Left lobe of liver (tissue), 2 donors: ENCODE measurements around the gene POLA1. TPM values are rescaled to one million over a fixed set of nuclear protein-coding genes. Genes with fewer than 3 reads are reported as not detected.
A peak's percentile ranks its signal among the peaks of the same experiment; 100 is the strongest.

Source experiments
- ATAC-seq: fragments of 200-7000 bp; cut with Tn5 transposase; one replicate; pipeline ENCODE4 v1.9.1; 2020; ENCODE audit warnings: mild to moderate bottlenecking, moderate library complexity
- DNase-seq: peaks from one replicate; pipeline ENCODE4 v3.0.0-alpha.2; 2020; ENCODE audit warnings: low spot score
- total RNA-seq: library from RNA; stranded (reverse); gene quantifications from one replicate; pipeline ENCODE4 v1.2.1, GENCODE V29; 2021
- donor health status: DM: no; HTN: no; CAD: no; lungs with moderate emphysema.
- donor health status: DM: no; HTN: yes; CAD: no.

The POLA1 gene
- total RNA-seq, 1 donor from 2014 or later = 3.0 TPM

DNA sequence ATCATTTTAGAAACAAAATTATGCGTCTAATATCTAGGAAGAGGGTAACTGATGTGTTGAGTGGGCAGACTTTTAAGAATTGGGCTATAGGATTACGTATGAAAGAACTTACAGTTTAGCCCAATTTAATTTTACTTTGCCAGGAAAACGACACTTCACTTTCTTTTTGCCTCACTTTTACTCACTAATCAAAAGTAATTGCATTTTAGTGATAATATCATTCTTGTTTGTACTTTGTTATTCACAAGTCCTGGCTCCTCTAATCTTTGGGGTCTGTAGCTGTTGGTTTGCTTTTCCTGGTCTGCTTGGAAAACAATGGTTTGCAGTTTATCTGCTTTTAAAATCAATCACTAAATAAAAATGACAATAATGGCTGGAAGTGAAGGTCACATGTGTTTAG is 325.0 kb downstream of the POLA1 start:
- DNase-seq (no peak), ATAC-seq (no peak)

DNA sequence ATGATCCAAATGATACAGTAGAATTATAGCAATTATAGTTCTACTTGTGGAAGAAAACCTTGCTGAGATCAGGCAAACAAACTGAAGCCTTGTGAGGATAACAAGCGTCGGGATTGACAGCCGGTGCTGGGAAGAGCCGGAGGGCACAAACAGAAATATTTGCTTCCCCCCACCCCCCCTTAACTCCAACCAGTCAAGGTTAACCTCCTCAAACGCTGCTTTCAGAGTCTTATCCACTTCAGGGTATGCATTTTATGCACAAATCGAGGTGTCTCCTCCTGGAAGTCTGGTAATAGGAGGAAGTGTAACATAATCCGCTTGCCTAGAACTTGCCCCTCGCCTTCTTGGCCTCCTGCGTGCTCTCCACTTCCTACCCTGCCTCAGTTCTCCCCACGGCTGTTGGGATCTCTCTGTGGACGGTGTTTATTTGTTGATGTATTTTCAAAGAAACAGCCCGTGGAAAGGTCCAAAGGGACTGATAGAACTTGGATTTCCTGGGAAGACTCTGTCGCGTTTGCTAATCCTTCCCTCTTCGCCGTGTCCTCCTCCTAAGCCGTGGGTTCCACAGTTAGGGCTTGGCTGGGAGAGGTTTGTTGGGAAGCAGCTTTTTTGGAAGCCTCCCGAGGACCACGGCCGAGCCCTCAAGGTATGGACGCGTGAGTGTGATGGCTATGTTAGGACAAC is 326.1 kb downstream of the POLA1 start:
- no peak for DNase-seq
- no peak for ATAC-seq

DNA sequence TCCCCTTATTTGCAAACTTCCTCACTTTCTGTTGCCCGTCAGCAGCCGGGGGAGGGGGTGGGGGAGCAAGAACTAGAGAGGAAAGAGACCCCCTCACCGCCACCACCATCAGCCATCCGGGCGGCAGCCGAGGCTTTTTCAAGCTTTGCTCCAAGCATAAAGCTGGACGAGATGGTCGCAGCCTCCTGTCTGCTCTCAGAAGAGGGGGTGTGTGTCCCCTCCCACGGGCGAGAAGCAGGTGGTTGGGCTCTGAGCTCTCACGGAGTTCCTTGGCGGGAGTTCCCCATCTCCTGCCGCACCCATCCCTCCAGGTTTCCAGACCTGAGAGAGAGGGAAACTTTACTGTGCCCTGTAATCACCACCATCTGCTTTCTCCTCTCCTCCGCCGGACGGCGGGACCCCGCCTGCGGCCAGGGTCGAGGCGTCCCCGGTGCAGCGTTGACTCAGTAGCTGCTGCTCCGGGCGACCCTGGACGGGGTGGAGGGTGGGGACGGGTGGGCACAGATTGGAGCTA is 326.7 kb downstream of the POLA1 start:
- no peak for ATAC-seq

DNA sequence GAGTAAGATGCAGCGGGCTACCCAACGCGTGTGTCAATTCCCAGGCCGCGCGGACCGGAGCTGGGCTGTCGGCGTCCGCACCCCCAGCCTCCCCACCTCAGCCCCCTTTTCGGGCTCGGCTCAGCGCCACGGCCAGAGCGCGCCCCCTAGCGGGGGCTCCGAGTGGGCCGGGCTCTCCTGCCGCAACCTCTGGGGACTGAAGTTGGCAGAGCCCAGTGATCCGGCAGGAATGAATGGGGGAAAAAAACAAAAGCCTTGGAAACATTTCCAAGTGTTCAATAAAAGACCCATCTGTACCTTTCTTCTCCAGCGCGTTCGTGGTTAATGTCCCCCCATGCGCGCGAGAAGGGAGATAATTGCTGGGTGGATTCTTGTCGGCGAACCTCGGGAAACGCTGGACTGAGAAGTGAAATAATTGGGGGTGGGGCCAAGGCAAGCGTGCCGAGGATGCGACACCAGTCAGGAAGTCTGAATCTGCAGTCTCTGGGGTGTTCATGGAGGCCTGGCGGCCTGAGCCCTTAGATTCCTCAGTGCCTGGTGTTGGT is 327.3 kb downstream of the POLA1 start:
- DNase-seq (no peak), ATAC-seq (peak; percentile 73)

More for the DNA sequence above, 326.7 kb downstream of the POLA1 start:
- no peak for DNase-seq

DNA sequence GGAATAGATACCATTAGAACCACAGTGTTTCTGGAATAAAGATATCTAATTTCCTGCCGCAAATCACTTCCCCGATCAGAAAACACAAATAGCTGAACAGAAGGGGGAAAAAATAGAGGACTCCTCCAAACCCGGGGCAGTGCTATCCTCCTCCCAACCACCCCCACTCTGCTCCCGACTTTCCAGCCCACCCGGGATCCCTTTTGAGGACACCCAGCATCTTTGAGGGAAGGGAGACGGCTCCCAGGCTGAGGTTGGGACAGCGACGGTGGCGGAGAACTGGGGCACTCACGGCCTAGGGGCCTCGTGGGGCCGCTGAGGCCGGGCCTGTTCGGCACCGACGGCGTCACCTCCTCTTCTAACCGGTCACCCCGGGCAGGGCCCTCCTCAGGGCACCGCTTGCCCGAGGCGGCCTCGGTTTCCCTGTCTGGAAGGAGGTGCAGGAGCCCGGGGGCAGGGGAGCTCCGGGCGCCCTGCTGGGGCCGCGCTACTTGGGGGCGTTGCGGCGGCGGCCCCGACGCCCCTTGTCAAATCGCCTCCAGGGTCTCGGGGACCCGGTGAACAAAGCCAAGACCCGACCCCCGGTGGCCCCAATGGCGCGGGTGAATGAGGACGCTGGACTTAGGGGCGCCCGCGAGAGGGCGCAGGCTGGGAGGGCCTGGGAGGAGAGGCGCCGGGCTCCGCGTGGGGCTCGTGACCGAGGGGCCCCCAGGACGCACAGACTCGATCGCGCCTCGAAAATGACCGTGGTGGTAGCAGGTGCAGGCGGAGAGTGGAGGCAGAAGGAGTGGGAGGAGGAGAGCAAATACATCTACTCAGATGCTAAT is 329.0 kb downstream of the POLA1 start:
- DNase-seq (no peak), ATAC-seq (no peak)

DNA sequence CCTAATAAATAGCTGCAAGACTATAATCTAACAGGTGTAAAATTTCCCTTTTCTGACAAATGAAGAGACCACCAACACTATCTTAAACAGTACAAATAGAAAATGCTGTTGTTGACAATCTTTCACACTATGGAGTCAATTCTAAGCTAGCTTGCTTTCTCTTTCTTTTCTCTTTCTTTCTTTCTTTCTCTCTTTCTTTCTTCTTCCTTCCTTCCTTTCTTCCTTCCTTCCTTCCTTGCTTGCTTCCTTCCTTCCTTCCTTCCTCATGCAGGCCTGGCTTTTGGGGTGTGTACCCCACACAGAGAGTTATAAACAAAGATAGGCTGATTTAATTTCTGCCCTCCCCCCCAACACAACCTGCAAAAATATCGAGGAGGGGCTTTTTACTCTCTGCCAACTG is 330.2 kb downstream of the POLA1 start:
- ATAC-seq = no peak

DNA sequence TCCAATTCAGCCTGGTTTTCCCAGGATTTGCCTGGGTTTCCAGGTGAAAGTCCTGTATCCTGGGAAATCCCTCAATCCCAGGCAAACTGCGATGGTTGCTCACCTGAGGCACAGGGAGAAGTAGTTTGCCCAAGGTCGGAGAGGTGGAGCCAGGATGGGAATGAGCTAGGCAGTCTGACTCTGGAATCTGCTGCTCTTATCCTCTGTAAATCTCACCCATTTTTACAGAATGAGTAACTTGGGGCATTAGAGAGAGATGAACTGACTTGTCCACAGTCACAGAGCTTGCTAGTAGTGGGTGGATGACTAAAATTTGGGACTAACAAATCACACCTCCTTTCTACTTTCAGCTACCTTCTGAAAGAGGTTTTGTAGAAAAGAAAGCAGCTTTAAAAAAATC is 331.9 kb downstream of the POLA1 start:
- ATAC-seq (no peak), DNase-seq (no peak)

More for the DNA sequence above, 330.2 kb downstream of the POLA1 start:
- no peak for DNase-seq

DNA sequence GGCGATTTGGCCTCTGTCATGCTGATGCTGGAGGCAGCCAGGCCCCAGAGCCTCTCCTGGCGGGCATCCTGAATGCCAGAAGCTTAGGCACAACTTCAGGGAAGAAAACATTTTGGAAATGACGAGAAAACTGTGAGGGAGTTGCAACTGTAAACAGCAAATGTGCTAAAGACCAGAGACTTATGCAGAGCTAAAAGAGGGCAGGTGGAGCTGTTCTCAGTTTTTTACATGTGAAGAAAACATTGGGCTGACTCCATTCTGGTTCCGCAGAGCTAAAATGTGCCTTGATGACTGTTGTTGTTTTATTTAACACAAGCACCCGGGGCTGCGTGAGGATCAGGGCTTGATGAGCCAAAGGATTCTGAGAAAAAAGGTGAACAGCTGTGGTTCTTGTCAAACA is 332.9 kb downstream of the POLA1 start:
- ATAC-seq = no peak
- no peak for DNase-seq

DNA sequence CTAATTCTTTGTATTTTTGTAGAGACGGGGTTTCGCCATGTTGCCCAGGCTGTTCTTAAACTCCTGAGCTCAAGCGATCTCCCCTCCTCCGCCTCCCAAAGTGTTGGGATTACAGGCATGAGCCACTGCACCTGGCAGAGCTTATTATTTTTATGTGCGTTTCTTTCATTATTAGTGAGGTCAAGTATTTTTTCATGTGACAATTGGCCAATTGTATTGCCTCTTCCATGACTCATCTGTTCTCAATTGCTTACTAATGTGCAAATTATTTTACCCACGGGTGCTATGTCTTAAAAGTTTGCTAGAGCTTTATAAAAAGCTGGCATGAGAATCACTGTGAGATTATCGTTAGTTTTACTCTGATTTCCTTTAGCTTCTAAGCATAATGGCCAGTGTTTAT is 335.0 kb downstream of the POLA1 start:
- ATAC-seq (no peak), DNase-seq (no peak)

DNA sequence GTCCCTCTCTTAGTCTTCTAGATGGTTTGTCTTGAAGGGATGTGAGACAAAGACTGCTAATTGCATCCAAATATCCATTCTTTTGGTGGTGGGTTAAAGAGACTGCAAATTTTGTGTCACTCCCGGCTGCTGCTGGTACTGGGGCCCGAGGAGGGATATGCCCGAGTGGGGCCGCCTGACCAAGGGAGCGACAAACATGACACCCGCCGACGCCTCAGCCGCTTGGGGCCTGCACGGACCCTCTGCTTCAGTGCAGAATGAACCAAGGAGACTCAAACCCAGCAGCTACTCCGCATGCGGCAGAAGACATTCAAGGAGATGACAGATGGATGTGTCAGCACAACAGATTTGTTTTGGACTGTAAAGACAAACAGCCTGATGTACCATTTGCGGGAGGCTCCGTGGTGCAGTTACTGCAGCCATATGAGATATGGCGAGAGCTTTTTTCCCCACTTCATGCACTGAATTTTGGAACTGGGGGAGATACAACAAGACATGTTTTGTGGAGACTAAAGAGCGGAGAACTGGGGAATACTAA is 335.6 kb downstream of the POLA1 start:
- ATAC-seq (no peak), DNase-seq (no peak)

DNA sequence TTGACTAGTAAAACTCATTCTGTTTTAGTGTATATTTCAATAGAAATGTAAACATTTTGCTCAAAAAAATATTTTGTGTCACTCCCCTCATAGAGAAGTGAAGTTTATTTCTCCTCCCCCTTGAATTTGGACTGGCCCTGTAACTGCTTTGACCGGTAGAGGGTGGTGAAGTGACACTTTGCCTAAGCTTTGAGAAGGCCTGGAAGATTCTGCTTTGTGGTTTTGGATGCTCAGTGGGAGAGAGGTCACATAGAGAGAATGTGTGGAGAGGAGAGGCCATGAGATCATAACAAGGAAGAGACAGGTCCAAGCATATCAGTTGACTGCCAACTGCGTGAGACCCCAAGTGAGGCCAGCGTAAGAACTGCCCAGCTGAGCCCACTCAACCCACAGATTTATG is 341.2 kb downstream of the POLA1 start:
- no peak for DNase-seq
- ATAC-seq = peak; percentile 62

DNA sequence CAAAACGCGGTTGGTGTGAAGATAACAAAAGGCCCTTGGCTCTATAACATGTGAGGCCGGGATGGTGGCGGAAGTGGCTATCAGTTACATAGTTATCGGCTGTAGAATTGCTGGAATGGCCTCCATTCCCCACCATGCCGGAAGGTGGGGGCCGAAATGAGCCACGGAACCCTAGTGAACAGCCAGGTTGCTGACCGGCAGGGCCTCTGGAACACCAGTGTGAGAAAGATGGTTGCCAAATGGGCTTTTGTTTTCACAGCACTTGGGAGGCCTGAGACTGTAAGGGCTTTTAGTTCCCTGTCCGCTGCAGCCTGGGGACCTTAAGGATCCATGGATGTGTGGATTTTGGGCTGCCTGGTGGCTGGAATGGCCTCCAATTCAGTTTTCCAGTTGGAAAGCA is 345.3 kb downstream of the POLA1 start:
- ATAC-seq = no peak
- DNase-seq = no peak

DNA sequence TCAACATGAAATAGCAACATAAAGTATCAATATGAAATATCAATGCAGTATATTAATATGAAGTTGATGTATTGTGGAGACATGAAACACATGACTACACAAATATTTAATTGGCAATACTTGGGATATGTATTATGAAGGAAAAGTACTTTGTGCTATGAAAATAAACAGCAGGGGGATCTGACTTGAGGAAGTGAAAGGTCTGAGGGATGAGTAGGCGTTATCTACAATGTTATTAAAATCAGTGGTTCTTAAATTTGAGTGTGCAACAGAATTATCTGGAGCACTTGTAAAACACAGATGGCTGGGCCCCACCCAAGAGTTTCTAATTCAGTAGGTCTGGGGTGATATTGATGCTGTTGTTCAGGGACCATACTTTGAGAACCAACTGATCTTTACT is 349.5 kb downstream of the POLA1 start:
- ATAC-seq = no peak
- DNase-seq = no peak

Other genes with a start within 250 kb of the POLA1 start
- gene PDK3, start 228.6 kb upstream of the POLA1 start, total RNA-seq = 12.6 TPM
- gene PCYT1B, start 46.6 kb upstream of the POLA1 start, total RNA-seq = 0.05 TPM